WTC11 (cell line): Measurements from ENCODE around the gene LRP4. TPM values are rescaled to one million over a fixed set of nuclear protein-coding genes. Genes with fewer than 3 reads are reported as not detected.

Experiments
- ATAC-seq: fragments of 200-7000 bp; cut with Tn5 transposase; 2 replicates; pipeline ENCODE4 v1.10.0; 2021; ENCODE audit warnings: mild to moderate bottlenecking, moderate library complexity
- CTCF ChIA-PET: fragments of 300-600 bp; sonication (Branson Sonifier 250); formaldehyde crosslinking; loops from one replicate; lab custom pipeline; 2021; ENCODE audit warnings: antibody characterized with exemption; lab: Charles Lee
- POLR2A ChIA-PET: fragments of 350-600 bp; sonication (Branson Sonifier 250); formaldehyde crosslinking; loops from one replicate; lab custom pipeline; 2021; ENCODE audit warnings: antibody characterized with exemption; lab: Charles Lee
- DNase-seq: peaks from one replicate; pipeline ENCODE4 v3.0.0; 2021; ENCODE audit warnings: low spot score
- H3K27ac Mint-ChIP-seq: 2 replicates; pipeline ENCODE4 v1.8.0; 2021; ENCODE audit warnings: mixed read lengths
- H3K27me3 Mint-ChIP-seq: 2 replicates; pipeline ENCODE4 v1.8.0; 2021; ENCODE audit warnings: low read depth, mild to moderate bottlenecking, moderate library complexity, mixed read lengths
- H3K36me3 Mint-ChIP-seq: 2 replicates; pipeline ENCODE4 v1.8.0; 2021; ENCODE audit warnings: mixed read lengths
- H3K4me1 Mint-ChIP-seq: 2 replicates; pipeline ENCODE4 v1.8.0; 2022; ENCODE audit warnings: mixed read lengths
- H3K4me3 Mint-ChIP-seq: 2 replicates; pipeline ENCODE4 v1.8.0; 2021; ENCODE audit warnings: mild to moderate bottlenecking, moderate library complexity, mixed read lengths
- H3K9me3 Mint-ChIP-seq: 2 replicates; pipeline ENCODE4 v1.8.0; 2021; ENCODE audit warnings: mixed read lengths
- EMX1 ChIP-seq: fragments of 250-450 bp; sonication (Bioruptor Pico); IDR thresholded peaks from 2 replicates; pipeline ENCODE4 v1.8.0; 2021; ENCODE audit warnings: mild to moderate bottlenecking
- FOXJ3 ChIP-seq: sonication (generic); formaldehyde crosslinking; IDR thresholded peaks from 2 replicates; pipeline ENCODE4 v1.9.0; 2021; ENCODE audit warnings: missing genetic modification reagents, mild to moderate bottlenecking, borderline replicate concordance
- GABPB1 ChIP-seq: sonication (generic); formaldehyde crosslinking; IDR thresholded peaks from 2 replicates; pipeline ENCODE4 v1.8.1; 2023; ENCODE audit warnings: mild to moderate bottlenecking, missing genetic modification reagents
- GRHL2 ChIP-seq: fragments of 250-450 bp; sonication (Bioruptor Pico); IDR thresholded peaks from 2 replicates; pipeline ENCODE4 v1.8.0; 2022; ENCODE audit warnings: mild to moderate bottlenecking, moderate library complexity; ENCODE audit not compliant: insufficient replicate concordance, severe bottlenecking
- GTF2I ChIP-seq: fragments of 250-450 bp; sonication (Bioruptor Pico); conservative IDR thresholded peaks from 2 replicates; pipeline ENCODE4 v1.4.0; 2021; ENCODE audit warnings: mild to moderate bottlenecking
- HMGA2 ChIP-seq: fragments of 250-450 bp; sonication (Bioruptor Pico); IDR thresholded peaks from 2 replicates; pipeline ENCODE4 v1.4.0; 2021; ENCODE audit warnings: mild to moderate bottlenecking, moderate library complexity
- IRF2 ChIP-seq: sonication (generic); formaldehyde crosslinking; IDR thresholded peaks from 2 replicates; pipeline ENCODE4 v1.8.0; 2022; ENCODE audit warnings: low read depth, missing genetic modification reagents, borderline replicate concordance
- NR3C1 ChIP-seq: sonication (generic); formaldehyde crosslinking; conservative IDR thresholded peaks from 2 replicates; pipeline ENCODE4 v1.8.1; 2023; ENCODE audit warnings: low read depth, mild to moderate bottlenecking, missing genetic modification reagents
- SMAD3 ChIP-seq: sonication (generic); formaldehyde crosslinking; IDR thresholded peaks from 2 replicates; pipeline ENCODE4 v1.8.0; 2022; ENCODE audit warnings: missing genetic modification reagents, mild to moderate bottlenecking, borderline replicate concordance
- TEAD4 ChIP-seq: sonication (generic); formaldehyde crosslinking; IDR thresholded peaks from 2 replicates; pipeline ENCODE4 v1.8.0; 2022; ENCODE audit warnings: mild to moderate bottlenecking, missing genetic modification reagents
- ZBTB21 ChIP-seq: sonication (generic); formaldehyde crosslinking; IDR thresholded peaks from 2 replicates; pipeline ENCODE4 v1.8.1; 2023; ENCODE audit warnings: mild to moderate bottlenecking, missing genetic modification reagents, borderline replicate concordance
- ZNF396 ChIP-seq: fragments of 250-450 bp; sonication (Bioruptor Pico); IDR thresholded peaks from 2 replicates; pipeline ENCODE4 v1.8.0; 2021; ENCODE audit warnings: mild to moderate bottlenecking, moderate library complexity, borderline replicate concordance
- total RNA-seq: library from RNA; stranded (reverse); gene quantifications from 3 replicates; pipeline ENCODE4 v1.2.3, GENCODE V29; 2021
- TF ChIP-seq, protein P1 (sequence below): sonication (generic); formaldehyde crosslinking; IDR thresholded peaks from 2 replicates; pipeline ENCODE4 v1.8.1; 2022; ENCODE audit warnings: low read depth, missing genetic modification reagents, borderline replicate concordance
- TF ChIP-seq, protein P2 (sequence below): fragments of 250-450 bp; sonication (Bioruptor Pico); IDR thresholded peaks from 2 replicates; pipeline ENCODE4 v1.9.0; 2021; ENCODE audit warnings: mild to moderate bottlenecking
- TF ChIP-seq, protein P3 (sequence below): sonication (generic); formaldehyde crosslinking; IDR thresholded peaks from 2 replicates; pipeline ENCODE4 v1.8.0; 2023; ENCODE audit warnings: mild to moderate bottlenecking, missing genetic modification reagents
- TF ChIP-seq, protein P4 (sequence below): sonication (generic); formaldehyde crosslinking; IDR thresholded peaks from 2 replicates; pipeline ENCODE4 v1.8.1; 2023; ENCODE audit warnings: mild to moderate bottlenecking, missing genetic modification reagents, borderline replicate concordance
- TF ChIP-seq, protein P5 (sequence below): sonication (generic); formaldehyde crosslinking; IDR thresholded peaks from 2 replicates; pipeline ENCODE4 v1.8.1; 2023; ENCODE audit warnings: mild to moderate bottlenecking, moderate library complexity, missing genetic modification reagents
- TF ChIP-seq, protein P6 (sequence below): fragments of 250-450 bp; sonication (Bioruptor Pico); IDR thresholded peaks from 2 replicates; pipeline ENCODE4 v1.9.0; 2021; ENCODE audit warnings: mild to moderate bottlenecking

LRP4 gene
- total RNA-seq, 1 experiment from 2014 or later: 39.5 TPM

DNA sequence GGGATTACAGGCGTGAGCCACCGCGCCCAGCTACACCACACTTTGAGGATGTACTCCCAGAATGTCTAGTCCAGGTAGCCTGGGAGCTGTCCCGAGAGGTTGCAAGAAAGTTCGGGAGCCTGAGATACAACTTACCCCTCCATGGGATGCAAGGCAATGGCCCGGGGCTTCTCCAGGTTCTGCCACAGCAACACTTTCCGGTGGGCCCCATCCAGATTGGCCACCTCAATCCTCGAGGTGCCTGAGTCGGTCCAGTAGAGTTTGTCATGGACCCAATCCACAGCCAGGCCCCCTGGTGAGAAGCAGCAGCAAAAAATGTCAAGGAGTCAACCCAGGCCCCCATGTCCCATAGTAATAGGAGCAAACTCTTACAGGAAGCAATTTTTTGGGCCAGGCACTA, 25.5 kb downstream of the LRP4 start:
- ATAC-seq: no peak
- Mint-ChIP-seq H3K27ac (no peak overlapping the region), H3K4me1 (0 out of 2 replicates have a peak, but pooled peaks cover 7% of the 10 kb centered on the region), H3K4me3 (no peak overlapping the region), H3K36me3 (peaks cover 54% of the 10 kb centered on the region)
- CTCF ChIA-PET: interaction anchor here (0.8 to 0.9 kb wide), 2 partner anchors 200 to 261 kb away, joined by 3 to 5 read pairs; no protein-coding TSS in a partner anchor
- TF ChIP-seq FOXJ3 (CRISPR knock-in tag) (no peak), ZNF396 (CRISPR knock-in tag) (no peak), NR3C1 (CRISPR knock-in tag) (no peak), GTF2I (no peak), HMGA2 (CRISPR knock-in tag) (no peak), GABPB1 (CRISPR knock-in tag) (no peak), EMX1 (CRISPR knock-in tag) (no peak), SMAD3 (no peak), IRF2 (CRISPR knock-in tag) (no peak), GRHL2 (CRISPR knock-in tag) (no peak), ZBTB21 (CRISPR knock-in tag) (no peak), TEAD4 (CRISPR knock-in tag) (no peak)
- TF ChIP-seq, protein P1, sequence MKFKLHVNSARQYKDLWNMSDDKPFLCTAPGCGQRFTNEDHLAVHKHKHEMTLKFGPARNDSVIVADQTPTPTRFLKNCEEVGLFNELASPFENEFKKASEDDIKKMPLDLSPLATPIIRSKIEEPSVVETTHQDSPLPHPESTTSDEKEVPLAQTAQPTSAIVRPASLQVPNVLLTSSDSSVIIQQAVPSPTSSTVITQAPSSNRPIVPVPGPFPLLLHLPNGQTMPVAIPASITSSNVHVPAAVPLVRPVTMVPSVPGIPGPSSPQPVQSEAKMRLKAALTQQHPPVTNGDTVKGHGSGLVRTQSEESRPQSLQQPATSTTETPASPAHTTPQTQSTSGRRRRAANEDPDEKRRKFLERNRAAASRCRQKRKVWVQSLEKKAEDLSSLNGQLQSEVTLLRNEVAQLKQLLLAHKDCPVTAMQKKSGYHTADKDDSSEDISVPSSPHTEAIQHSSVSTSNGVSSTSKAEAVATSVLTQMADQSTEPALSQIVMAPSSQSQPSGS (CRISPR knock-in tag): no peak
- TF ChIP-seq, protein P2, sequence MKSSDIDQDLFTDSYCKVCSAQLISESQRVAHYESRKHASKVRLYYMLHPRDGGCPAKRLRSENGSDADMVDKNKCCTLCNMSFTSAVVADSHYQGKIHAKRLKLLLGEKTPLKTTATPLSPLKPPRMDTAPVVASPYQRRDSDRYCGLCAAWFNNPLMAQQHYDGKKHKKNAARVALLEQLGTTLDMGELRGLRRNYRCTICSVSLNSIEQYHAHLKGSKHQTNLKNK (CRISPR knock-in tag): no peak
- TF ChIP-seq, protein P3, sequence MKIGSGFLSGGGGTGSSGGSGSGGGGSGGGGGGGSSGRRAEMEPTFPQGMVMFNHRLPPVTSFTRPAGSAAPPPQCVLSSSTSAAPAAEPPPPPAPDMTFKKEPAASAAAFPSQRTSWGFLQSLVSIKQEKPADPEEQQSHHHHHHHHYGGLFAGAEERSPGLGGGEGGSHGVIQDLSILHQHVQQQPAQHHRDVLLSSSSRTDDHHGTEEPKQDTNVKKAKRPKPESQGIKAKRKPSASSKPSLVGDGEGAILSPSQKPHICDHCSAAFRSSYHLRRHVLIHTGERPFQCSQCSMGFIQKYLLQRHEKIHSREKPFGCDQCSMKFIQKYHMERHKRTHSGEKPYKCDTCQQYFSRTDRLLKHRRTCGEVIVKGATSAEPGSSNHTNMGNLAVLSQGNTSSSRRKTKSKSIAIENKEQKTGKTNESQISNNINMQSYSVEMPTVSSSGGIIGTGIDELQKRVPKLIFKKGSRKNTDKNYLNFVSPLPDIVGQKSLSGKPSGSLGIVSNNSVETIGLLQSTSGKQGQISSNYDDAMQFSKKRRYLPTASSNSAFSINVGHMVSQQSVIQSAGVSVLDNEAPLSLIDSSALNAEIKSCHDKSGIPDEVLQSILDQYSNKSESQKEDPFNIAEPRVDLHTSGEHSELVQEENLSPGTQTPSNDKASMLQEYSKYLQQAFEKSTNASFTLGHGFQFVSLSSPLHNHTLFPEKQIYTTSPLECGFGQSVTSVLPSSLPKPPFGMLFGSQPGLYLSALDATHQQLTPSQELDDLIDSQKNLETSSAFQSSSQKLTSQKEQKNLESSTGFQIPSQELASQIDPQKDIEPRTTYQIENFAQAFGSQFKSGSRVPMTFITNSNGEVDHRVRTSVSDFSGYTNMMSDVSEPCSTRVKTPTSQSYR: no peak
- TF ChIP-seq, protein P4, sequence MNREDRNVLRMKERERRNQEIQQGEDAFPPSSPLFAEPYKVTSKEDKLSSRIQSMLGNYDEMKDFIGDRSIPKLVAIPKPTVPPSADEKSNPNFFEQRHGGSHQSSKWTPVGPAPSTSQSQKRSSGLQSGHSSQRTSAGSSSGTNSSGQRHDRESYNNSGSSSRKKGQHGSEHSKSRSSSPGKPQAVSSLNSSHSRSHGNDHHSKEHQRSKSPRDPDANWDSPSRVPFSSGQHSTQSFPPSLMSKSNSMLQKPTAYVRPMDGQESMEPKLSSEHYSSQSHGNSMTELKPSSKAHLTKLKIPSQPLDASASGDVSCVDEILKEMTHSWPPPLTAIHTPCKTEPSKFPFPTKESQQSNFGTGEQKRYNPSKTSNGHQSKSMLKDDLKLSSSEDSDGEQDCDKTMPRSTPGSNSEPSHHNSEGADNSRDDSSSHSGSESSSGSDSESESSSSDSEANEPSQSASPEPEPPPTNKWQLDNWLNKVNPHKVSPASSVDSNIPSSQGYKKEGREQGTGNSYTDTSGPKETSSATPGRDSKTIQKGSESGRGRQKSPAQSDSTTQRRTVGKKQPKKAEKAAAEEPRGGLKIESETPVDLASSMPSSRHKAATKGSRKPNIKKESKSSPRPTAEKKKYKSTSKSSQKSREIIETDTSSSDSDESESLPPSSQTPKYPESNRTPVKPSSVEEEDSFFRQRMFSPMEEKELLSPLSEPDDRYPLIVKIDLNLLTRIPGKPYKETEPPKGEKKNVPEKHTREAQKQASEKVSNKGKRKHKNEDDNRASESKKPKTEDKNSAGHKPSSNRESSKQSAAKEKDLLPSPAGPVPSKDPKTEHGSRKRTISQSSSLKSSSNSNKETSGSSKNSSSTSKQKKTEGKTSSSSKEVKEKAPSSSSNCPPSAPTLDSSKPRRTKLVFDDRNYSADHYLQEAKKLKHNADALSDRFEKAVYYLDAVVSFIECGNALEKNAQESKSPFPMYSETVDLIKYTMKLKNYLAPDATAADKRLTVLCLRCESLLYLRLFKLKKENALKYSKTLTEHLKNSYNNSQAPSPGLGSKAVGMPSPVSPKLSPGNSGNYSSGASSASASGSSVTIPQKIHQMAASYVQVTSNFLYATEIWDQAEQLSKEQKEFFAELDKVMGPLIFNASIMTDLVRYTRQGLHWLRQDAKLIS: no peak
- TF ChIP-seq, protein P5, sequence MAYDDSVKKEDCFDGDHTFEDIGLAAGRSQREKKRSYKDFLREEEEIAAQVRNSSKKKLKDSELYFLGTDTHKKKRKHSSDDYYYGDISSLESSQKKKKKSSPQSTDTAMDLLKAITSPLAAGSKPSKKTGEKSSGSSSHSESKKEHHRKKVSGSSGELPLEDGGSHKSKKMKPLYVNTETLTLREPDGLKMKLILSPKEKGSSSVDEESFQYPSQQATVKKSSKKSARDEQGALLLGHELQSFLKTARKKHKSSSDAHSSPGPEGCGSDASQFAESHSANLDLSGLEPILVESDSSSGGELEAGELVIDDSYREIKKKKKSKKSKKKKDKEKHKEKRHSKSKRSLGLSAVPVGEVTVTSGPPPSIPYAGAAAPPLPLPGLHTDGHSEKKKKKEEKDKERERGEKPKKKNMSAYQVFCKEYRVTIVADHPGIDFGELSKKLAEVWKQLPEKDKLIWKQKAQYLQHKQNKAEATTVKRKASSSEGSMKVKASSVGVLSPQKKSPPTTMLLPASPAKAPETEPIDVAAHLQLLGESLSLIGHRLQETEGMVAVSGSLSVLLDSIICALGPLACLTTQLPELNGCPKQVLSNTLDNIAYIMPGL (CRISPR knock-in tag): no peak
- TF ChIP-seq, protein P6, sequence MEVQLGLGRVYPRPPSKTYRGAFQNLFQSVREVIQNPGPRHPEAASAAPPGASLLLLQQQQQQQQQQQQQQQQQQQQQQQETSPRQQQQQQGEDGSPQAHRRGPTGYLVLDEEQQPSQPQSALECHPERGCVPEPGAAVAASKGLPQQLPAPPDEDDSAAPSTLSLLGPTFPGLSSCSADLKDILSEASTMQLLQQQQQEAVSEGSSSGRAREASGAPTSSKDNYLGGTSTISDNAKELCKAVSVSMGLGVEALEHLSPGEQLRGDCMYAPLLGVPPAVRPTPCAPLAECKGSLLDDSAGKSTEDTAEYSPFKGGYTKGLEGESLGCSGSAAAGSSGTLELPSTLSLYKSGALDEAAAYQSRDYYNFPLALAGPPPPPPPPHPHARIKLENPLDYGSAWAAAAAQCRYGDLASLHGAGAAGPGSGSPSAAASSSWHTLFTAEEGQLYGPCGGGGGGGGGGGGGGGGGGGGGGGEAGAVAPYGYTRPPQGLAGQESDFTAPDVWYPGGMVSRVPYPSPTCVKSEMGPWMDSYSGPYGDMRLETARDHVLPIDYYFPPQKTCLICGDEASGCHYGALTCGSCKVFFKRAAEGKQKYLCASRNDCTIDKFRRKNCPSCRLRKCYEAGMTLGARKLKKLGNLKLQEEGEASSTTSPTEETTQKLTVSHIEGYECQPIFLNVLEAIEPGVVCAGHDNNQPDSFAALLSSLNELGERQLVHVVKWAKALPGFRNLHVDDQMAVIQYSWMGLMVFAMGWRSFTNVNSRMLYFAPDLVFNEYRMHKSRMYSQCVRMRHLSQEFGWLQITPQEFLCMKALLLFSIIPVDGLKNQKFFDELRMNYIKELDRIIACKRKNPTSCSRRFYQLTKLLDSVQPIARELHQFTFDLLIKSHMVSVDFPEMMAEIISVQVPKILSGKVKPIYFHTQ (CRISPR knock-in tag): no peak
- TF ChIP-seq, all 79 proteins: peak for 0
- DNase-seq: no peak
- H3K9me3 Mint-ChIP-seq: no peaks in the 10 kb centered on the region
- no peaks in the 10 kb centered on the region for H3K27me3 Mint-ChIP-seq
- POLR2A ChIA-PET: no interaction called here
